CD4-positive, alpha-beta T cell treated with Interleukin-6 for 4 hours (primary cell): Measurements from ENCODE around the gene SCLT1.

Experiments used
- DNase-seq: peaks from one replicate; pipeline ENCODE4 v3.0.0-alpha.2; 2020; ENCODE audit warnings: mixed read lengths

SCLT1 gene

GRCh38 chr4:128954941-128955340 lies 138.4 kb downstream of the SCLT1 start:
- DNase-seq: no peak

GRCh38 chr4:128951316-128951715 lies 142.0 kb downstream of the SCLT1 start:
- no peak for DNase-seq

DNA sequence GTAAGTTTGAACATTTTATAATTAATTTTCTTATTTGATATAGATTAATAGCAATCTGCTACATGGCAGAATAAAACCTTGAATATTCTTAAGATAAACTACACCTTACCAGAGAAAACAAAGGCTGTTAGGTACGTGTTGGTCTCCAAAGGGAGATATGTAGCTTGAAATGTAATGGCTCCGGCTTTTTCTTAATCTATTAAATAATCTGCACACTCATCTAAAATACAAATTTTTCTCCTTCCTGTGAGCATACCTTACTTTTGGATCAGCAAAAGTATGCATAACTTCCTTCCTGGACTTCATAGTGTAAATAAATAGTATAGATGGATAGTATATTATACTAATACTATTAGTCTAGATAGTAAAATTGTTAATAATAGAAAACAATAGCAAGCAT lies 142.5 kb downstream of the SCLT1 start:
- no peak for DNase-seq

DNA sequence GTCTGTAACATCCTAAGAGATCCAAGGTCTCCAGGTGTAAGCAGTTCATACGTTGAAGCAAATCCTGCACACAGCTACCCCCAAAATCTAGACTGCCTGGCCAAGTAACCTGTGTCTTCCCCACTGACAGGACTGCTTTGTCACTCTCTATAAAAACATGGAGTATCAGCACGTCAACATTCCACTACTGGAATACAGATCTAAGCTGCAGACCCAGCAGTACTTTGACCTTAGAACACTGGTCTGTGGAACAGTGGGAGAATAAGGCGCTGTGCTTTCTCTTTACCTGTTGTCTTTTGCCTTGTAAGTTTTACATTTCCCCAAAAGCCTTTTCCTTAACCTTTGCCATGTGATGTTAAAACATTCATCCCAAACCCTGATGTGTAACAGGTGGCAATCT lies 146.4 kb downstream of the SCLT1 start:
- no peak for DNase-seq

DNA sequence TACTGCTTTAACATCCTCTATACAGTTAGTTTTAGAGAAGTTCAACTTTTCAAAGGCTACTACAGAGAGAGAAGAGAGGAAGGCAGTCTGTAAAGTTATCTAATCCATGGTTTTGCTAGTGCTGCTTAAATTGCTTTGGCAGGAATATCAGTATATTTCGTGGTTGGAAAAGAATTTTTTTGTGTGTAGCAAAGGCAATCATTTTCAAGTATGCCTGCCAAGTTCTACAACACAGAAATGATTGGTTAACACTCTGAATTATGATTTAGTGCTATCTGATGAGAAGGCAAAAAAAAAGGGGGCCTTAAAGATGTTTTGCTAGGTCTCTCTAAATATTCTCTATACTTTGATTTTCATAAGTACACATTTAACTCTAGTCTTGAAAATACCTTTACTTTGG lies 150.7 kb downstream of the SCLT1 start:
- DNase-seq: no peak

DNA sequence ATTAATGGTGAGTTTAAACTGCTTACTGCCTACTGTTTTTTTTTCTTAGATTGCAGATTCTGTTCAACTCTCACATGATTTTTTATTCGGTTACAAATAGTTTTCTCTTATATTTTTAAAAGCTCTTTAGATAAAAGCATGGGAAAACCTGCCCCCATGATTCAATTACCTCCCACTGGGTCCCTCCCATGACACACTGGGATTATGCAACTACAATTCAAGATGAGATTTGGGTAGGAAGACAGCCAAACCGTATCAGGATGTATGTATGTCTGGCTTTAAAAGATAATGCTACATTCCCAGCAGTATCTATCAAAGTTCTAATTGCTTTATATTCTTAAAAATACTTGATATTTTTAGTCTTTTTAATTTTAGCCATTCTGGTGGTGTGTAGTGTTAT lies 152.4 kb downstream of the SCLT1 start:
- DNase-seq: no peak

- no peak for DNase-seq
These were observed 163.3 kb downstream of the SCLT1 start for GRCh38 chr4:128930051-128930450.

DNA sequence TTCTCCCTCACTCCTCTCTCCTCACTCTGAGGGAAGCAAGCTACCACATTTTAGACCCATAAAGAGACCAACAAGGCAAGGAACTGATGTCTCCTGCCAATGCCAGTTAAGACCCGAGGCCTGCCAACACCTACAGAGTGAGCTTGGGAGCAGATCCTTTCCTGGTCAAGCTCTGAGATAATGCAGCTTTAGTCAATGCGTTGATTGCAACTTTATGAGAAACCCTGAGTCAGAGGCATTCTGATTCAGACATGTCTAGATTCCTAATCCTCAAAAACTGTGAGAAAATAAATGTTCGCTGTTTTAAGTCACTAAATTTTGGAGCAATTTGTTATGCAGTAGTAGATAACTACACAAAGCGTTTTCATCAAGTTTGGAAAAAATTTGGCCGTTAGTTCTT lies 168.4 kb downstream of the SCLT1 start:
- DNase-seq: no peak

DNA sequence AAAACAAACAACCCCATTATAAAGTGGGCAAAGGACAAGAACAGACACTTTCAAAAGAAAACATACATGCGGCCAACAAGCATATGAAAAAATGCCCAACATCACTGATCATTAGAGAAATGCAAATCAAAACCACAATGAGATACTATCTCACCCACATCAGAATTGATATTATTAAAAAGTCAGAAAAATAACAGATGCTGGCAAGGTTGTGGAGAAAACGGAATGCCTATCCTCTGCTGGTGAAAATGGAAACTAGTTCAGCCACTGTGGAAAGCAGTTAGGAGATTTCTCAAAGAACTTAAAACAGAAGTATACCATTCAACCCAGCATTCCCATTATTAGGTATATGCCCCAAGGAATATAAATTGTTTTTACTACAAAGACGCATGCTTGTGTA lies 171.4 kb downstream of the SCLT1 start:
- DNase-seq: no peak

DNA sequence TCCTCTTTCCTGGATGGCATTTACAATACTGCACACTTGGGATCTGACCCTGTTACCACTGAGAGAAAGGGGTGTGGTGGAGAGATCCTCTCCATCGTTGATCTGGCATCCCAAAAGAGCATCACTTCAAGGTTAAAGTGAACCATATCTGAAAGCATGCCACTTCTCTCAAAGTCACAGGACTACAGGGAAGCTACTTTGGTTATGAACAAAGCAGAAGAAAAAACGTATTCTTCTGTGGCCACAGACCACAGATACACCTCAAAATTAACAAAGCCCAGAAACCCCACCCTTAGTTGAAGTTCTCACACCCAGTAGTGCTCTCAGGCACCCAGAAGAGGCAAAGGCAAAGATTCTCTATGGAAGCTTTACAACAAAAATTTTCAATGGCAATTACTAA lies 175.6 kb downstream of the SCLT1 start:
- no peak for DNase-seq

GRCh38 chr4:128916832-128917231 lies 176.5 kb downstream of the SCLT1 start:
- no peak for DNase-seq

DNA sequence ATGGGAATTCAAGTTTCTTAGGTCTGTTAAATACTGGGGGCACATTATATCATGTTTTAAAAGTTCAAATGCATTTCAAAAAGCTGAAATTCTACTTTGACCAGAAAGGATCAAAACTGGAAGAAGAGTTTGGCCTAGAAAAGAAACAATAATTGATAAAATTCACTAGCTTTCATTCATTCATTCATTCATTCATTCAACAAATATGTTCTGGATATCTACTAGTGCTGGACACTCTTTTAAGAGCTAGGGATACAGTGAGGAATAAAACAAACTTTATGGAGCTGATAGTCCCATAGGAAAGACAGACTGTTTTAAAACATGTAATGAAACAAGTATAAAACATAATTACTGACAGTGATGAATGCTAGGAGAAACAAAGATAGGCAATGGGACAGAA lies 177.8 kb downstream of the SCLT1 start:
- no peak for DNase-seq

- no peak for DNase-seq
These were observed 180.1 kb downstream of the SCLT1 start for GRCh38 chr4:128913228-128913627.

- DNase-seq: no peak
These were observed 184.6 kb downstream of the SCLT1 start for GRCh38 chr4:128908735-128909134.

DNA sequence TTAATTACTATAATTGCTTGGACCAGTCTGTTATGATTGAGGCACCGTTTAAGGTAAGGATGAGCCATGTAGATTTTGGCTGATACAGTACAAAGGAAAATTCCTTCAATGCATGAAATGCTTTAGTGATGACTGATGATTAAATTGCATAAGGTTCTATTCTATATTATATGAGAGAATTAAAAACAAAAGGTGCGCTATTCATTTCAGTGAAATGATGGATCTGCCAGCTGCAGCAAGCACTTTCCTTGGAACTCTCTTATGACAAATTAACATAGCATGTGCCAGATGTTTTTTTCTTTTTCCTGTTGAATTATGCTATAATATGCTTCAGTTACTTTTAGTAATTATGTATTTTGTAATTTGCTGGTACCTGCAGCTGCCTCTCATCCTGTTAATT lies 185.4 kb downstream of the SCLT1 start:
- DNase-seq: no peak

- no peak for DNase-seq
These were observed 186.8 kb downstream of the SCLT1 start for GRCh38 chr4:128906581-128906980.

- no peak for DNase-seq
These were observed 188.5 kb downstream of the SCLT1 start for GRCh38 chr4:128904821-128905220.

GRCh38 chr4:128880662-128881061 lies 212.7 kb downstream of the SCLT1 start:
- no peak for DNase-seq

GRCh38 chr4:128879971-128880370 lies 213.4 kb downstream of the SCLT1 start:
- DNase-seq: no peak

GRCh38 chr4:128879283-128879682 lies 214.1 kb downstream of the SCLT1 start:
- DNase-seq: no peak

- DNase-seq: no peak
These were observed 215.4 kb downstream of the SCLT1 start for GRCh38 chr4:128877934-128878333.

DNA sequence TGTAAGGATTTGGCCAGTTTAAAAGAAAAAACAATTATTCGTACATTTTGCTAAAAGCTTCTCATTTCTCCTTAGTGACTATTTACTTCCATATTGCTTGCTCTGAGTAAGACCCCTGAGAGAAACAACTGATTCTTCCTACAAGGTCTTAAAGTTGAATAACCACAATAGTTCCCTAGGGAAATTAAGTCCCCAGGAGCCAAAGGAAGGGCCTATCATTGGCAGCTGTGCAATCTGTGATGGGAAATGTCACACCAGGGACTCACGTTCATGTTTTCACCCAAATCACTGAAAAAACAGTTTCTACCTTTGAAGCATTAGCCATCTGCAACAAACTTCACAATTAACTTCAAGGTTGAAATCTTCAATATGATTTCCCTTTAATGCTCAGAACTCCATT lies 217.1 kb downstream of the SCLT1 start:
- DNase-seq: no peak

DNA sequence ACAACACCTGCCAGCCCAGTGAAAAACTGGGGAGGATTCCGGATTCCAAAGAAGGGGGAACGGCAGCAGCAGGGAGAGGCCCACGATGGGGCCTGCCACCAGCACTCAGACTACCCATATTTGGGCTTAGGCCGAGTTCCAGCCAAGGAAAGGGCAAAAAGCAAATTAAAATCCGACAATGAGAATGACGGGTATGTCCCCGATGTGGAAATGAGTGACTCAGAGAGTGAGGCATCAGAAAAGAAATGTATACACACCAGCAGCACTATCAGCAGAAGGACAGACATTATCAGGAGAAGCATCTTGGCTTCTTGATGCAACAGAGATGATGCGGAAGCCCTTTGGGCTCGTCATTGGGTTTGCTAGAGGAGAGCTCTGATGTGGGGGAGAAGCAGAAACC lies 221.4 kb downstream of the SCLT1 start:
- DNase-seq: no peak

DNA sequence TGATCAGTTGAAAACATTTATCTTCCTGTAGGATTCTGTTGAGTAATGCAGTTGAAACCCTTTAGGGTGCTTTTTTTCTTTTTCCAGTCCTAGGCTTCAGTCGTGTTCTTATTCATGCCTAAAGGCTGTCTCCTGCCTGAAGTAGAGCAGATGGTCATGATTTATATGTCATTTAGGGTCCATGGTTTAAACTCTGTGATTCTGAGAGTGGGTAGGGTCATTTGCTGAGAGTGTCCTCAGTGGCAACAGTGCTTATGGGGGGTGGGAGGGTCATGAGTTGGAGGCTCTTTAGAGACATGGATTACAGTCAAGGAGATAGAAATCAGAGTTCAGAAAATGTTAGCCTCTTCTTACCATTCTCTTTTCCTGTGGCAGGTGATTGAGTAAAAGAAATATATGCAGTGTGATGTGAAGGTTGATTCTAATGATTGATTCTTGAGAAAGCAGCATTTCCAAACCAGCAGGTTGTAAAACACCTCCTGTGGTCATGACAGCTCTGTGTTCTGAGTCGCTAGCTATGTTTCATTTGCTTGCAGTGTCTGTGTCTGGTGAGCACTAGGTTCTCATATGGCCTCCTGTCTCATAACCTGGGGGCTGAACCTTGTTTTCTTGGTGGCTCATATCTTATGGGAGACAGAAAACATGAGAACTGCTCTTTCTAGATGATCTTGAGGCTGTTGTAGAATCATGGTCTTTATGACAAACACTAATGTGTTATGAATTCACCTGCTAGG lies 223.4 kb downstream of the SCLT1 start:
- DNase-seq: no peak

DNA sequence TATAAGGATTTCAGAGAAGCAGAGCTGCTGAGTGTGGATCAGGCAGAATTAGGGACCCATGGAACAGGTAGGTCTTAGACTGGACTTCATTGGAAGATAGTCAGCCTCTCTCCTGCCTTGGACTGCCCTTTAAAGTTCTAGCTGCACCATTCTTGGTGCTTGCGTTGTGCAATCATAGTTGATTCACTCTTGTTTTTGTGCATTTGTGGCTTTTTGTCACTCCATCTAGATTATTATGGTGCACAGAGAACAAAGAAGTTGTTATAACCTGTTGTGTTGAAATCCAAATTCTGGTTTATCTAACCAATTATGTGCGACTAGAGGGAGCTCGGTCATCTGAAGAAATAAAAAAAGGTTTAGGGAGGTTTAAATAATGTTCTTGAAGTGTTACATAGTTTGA lies 224.6 kb downstream of the SCLT1 start:
- no peak for DNase-seq

DNA sequence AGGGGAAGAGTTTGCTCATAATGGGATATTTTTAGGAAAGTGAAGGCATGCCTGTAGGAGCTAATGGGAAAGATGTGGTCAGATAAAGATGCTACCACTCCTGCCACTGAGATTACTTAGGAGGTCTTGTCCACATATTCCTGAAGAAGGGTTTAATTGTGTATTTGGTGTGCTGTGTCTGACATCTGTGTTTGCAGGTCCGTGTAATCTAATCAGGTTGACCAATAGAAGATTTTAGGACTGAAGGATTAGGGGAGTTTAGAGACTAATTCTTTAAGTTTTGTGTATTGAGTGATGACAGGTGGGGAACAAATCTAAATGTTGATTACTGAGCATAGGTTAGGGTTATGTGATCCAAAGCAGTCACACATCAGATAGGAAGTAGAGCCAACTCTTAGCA lies 226.6 kb downstream of the SCLT1 start:
- no peak for DNase-seq
